GM18511 (cell line): Measurements from ENCODE around the gene STARD4.

ENCODE experiments used
- ATAC-seq: cut with Tn5 transposase; IDR thresholded peaks from one replicate; pipeline ENCODE4 v1.9.1; 2021; ENCODE audit warnings: mild to moderate bottlenecking, moderate library complexity; ENCODE audit not compliant: unreplicated experiment

STARD4 gene

DNA sequence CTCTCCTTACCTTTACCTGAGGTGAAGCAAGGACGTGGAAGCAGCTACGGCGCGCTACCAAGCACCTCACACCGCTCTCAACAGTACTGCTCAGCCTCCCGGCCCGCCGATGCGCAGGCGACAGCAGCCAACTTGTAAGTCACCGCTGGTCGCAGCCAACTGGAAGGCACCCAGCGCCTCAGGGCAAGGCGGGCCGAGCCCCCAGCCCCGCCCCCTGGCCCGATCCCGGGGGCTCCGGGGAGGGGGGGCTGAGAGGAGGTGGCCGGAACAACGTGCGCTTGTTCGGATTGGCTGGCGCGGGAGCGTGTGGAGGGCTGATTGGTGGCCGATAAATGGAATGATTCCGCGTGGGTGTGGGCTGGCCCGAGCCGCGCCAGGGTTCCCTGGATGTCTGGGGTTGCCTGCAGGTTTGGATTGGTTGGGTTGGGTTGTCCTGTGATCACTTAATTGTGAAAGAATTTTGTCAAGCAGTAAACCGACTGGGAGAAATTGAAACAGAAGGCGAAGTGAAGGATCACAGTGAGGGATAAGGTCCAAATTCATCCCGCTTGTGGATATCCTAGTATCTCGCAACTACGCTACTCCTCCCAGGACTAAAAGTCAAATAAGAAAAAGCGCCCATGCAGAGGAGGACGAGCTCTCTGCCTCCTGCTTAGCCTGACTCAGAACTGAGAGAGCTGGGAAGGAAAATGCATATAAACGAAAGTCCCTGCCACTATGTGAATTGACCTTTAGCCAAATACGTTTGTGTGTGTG is at the start of gene STARD4:
Gene STARD4, minus strand, starts transcription at position 161 of the 756 bp plus-strand sequence. CDS start 5,102 bp downstream, outside the sequence.
- ATAC-seq, result peak; percentile 92

GRCh38 chr5:111559680-111560079 is 47.3 kb upstream of the STARD4 start:
- ATAC-seq, result no peak

GRCh38 chr5:111557686-111558085 is 45.4 kb upstream of the STARD4 start:
- no peak for ATAC-seq

DNA sequence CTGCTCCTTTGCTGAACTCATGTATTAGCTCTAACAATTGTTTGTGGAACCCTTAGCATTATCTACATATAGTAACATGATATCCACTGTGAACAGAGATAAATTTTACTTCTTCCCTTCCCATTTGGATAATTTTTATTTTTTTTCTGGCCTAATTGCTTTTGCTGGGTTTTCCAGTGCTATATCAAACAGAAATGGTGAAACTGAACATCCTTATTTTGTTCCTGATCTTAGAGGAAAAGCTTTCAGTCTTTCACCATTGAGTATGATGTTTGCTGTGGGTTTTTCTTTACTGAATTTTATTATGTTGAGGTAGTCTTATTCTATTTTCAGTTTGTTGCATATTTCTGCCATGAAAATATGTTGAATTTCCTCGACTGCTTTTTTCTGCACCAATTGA is 44.8 kb upstream of the STARD4 start:
- ATAC-seq, result no peak

GRCh38 chr5:111556501-111556900 is 44.2 kb upstream of the STARD4 start:
- ATAC-seq, result no peak

- ATAC-seq, result no peak
These were observed 43.4 kb upstream of the STARD4 start for GRCh38 chr5:111555760-111556159.

DNA sequence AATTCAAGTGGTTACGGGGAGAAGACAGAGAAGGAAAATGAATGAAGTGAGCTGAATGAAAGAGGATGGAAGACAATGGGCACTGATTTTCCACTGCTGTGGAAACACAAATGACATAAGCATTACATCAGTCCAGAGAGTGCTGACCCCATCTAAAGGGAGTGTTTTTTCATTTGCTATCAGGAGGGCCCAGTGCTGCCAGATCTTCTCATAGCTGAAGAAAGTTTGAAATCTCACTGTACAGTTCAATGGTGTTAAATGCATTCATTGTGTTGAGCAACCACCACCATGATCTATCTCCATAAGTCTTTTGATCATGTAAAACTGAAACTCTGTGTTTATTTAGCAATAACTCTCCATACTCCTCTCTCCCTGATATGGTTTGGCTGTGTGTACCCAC is 41.5 kb upstream of the STARD4 start:
- ATAC-seq, result no peak

DNA sequence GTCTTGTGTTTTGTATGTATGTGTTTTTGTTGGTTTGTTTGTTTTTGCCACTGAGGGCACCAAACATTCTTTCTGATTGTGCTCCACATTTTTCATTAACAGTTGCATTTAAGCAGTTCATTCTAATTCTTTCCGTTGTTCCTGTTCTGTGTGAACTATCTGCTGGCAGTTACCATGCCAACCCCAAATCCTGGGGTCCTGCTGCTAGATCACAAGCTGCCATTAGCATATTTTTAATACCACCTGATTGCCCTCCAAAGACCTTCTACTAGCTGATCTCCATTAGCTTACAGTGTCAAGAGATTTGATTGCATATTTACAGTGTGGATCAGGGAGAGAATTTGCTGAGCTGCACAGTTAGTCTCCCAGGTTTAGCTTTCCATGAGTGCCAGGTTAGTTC is 40.6 kb upstream of the STARD4 start:
- ATAC-seq, result no peak

DNA sequence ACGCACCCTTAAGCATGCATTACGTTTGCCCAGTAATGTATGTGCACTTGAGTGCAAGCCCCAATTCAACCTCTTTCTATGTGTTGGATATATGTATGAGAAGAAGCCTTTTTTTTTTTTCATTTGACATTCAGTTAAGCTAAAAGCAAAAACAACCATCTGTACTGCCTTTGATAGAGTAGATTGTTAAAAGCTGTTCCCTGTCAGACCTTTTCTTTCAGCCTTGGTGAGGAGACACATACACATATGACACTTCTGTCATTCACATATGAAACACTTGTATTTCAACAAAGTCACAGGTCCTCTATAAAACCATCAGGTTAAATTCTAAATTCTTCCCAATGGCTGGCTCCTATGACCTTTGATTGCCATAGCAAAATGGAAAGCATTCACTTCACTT is 40.2 kb upstream of the STARD4 start:
- ATAC-seq, result no peak

GRCh38 chr5:111551569-111552275 is 39.4 kb upstream of the STARD4 start:
- ATAC-seq, result no peak

- ATAC-seq, result no peak
These were observed 38.8 kb upstream of the STARD4 start for GRCh38 chr5:111551161-111551560.

DNA sequence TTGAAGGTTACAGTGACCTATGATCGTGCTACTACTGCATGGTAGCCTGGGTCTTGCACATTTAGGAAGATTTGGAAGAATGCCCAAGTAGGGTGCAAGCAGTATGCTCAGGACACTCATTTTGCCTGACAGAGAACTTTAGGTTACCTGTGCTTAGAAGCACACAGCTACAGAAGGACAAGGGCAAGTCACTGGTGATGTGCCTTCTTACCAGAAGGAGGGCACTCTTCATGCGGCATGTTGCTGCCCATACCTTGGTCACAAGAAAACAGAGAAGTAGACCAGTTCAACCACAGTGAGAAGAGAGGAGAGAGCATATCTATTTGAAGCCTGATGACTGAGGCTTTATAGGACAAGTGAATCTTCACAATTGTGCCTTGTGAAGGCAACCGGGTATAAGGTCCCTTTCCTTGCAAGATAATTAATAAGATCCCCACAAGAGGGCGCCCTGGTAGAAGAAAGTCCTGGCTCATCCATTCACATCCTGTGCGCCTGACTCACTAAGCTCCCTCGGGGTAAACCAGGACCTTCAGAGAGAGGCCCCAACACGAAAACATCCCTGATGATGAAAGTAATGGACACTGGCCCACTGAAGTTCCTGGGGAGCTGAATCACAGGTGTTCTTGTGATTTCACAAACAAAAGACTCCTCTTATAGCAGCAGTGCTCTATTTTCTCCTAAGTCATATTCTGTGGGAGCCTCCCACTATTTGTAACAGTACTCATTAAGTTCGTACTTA is 38.1 kb upstream of the STARD4 start:
- peak; percentile 95 for ATAC-seq

DNA sequence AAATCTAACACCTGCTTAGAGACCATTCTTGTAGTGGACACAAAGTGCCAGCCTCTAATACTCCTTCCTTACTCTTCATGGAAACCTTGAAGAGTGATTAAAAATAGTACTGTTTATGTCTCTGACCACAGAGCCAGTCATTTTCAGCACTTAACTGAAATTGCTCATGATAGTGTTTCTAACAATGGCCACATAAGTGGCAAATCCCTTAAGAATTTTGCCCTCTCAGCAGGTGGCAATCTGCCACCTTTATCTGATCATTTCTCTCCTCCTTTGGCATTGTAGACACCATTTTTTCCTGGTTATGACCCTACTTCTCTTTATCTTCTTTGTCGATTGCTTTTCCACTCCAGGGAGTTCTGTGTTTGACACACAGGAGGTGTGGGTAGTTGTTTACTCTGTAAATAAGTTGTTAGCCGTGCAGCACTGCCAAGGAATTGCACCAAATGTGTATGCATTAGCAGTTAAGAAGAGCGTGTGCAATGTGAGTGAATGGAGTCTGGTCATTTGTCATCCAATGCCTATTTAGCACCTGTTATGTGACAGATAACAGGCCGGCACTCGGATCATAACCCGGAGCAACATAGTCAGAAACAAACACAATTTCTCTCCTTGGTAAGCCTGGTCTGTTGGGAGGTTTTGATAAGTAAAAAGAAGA is 36.8 kb upstream of the STARD4 start:
- ATAC-seq, result no peak

DNA sequence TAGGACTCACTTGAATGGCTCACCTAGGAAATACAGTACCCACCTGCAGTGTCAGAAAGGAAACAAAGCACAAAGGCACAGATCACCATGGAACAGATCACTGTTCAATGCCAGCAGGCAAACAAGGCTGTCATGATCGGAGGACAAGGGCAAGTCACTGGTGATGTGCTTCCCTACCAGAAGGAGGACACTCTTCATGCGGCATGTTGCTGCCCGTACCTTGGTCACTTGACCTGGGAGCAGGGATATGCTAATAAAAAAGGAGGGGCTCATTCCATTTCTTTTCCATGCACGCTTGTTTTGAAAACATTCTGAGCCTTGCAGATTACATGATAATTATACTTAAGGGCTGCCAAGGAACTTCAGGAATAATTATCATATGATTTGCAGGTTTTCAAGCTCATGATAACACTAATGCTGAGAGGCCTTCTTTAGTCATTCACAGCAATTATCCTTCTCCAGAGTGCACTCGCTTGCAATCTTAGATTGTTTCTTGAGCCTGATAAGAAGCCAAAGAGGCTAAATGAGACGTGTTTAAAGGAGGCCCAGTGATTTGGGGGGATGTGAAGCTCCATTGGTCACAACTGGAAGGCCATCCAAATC is 36.1 kb upstream of the STARD4 start:
- no peak for ATAC-seq

GRCh38 chr5:111545031-111545430 is 32.7 kb upstream of the STARD4 start:
- no peak for ATAC-seq

- ATAC-seq, result no peak
These were observed 25.0 kb upstream of the STARD4 start for GRCh38 chr5:111537141-111538024.

GRCh38 chr5:111535879-111536549 is 23.7 kb upstream of the STARD4 start:
- ATAC-seq, result no peak

DNA sequence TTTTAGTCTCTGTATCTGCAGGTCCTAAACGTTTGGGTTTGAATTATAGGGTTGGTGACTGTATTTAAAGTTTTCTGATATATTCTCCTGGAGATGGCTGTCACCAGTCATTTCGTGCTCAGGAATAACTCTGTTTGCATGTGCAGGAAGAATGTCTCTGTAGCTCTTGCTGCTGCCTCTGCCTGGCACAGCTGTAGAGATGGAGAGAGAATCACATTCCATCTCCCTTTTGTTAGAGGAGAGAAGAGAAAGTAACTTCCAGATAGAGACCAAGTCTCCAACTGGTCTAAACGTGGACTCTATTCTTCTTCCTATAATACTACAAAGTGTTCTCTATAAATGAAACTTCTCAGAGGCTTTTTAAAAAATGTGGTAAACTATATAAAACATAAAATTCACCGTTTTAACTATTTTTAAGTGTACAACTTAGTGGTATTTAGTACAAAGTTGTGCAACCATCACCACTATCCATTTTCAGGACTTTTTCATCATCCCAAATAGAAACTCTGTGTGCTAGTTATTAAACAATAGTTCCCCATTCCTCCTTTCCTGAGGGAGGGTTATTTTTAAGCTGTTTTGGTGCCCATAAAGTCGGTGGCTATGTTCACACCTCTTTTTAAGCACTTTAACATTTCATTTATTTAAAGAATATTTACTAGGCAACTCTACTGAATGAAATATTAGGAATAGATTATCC is 20.7 kb upstream of the STARD4 start:
- no peak for ATAC-seq

DNA sequence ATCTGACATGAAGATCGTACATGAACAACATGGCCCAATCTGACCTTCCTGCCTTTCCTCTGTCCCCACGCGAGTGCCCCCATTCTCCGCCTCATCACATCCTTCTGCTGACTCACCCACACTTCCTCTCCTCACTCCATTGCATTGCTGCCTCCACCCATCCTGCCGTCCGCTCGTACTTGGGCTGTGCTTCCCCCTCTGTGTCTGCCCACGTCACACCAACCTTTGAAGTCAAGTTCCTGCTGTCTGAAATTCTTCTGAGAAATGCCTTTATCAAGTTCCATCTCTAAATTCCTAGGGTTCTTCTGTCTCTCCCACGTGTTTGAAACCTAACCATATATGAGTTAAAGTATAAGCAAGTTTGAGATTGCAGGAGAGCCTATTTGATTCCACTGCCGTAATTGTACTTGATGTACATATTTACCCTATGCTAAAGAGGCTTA is 18.0 kb upstream of the STARD4 start:
- peak; percentile 97 for ATAC-seq
